HG02623 (cell line): ENCODE measurements around the gene DPH5.
A peak's percentile ranks its signal among the peaks of the same experiment; 100 is the strongest.

Experiments
- ATAC-seq: cut with Tn5 transposase; IDR thresholded peaks from one replicate; pipeline ENCODE4 v1.9.1; 2021; ENCODE audit warnings: moderate library complexity; ENCODE audit not compliant: unreplicated experiment

DPH5 gene

GRCh38 chr1:100943533-100943932 lies 82.1 kb downstream of the DPH5 start:
- ATAC-seq: no peak

- no peak for ATAC-seq
Observed at GRCh38 chr1:100942304-100943046, 83.1 kb downstream of the DPH5 start.

- peak; percentile 10 for ATAC-seq
Observed at GRCh38 chr1:100941580-100942216, 83.9 kb downstream of the DPH5 start.

- ATAC-seq: peak; percentile 63
Observed at GRCh38 chr1:100941098-100941527, 84.5 kb downstream of the DPH5 start.
